ENCODE measurements around the gene RALGPS1.

DNA sequence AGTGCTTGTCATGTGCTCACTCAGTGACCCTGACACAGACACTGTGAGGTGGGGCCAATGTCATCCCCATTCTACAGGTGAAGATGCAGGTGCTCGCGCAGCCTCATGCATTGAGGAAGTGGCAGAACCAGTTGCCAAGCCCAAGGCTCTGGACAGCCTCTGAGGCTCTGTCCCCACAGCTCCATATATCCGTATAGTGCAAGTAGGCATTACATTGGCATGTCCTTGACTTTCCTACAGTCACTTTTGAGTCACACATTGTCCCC lies 266.7 kb downstream of the RALGPS1 start:
- no peak for TF ChIP-seq POLR2A (IDR thresholded peaks at IDR 0.05)
- TF ChIP-seq, protein P1, sequence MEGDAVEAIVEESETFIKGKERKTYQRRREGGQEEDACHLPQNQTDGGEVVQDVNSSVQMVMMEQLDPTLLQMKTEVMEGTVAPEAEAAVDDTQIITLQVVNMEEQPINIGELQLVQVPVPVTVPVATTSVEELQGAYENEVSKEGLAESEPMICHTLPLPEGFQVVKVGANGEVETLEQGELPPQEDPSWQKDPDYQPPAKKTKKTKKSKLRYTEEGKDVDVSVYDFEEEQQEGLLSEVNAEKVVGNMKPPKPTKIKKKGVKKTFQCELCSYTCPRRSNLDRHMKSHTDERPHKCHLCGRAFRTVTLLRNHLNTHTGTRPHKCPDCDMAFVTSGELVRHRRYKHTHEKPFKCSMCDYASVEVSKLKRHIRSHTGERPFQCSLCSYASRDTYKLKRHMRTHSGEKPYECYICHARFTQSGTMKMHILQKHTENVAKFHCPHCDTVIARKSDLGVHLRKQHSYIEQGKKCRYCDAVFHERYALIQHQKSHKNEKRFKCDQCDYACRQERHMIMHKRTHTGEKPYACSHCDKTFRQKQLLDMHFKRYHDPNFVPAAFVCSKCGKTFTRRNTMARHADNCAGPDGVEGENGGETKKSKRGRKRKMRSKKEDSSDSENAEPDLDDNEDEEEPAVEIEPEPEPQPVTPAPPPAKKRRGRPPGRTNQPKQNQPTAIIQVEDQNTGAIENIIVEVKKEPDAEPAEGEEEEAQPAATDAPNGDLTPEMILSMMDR (IDR thresholded peaks at IDR 0.05) = no peak
